ENCODE data around the gene CPNE1. TPM values are rescaled to one million over a fixed set of nuclear protein-coding genes. Genes with fewer than 3 reads are reported as not detected.

Gene CPNE1
- total RNA-seq, 1 experiment from 2014 or later: 222 TPM

GRCh38 chr20:35704514-35705261 is 40.0 kb upstream of the CPNE1 start:
- DNase-seq (no peak), ATAC-seq (no peak)
- Histone ChIP-seq H4K20me1 (ENCODE audit: low read length) (peaks cover 35% of the 10 kb centered on the region), H3K27ac (ENCODE audit: low read length) (no peak overlapping the region), H3K9me2 (replicated peaks; ENCODE audit: low read length) (no peaks in the 10 kb centered on the region), H3K27me3 (ENCODE audit: low read length) (no peaks in the 10 kb centered on the region), H3K9ac (ENCODE audit: low read length) (no peak overlapping the region), H3K9me3 (ENCODE audit: low read length) (no peaks in the 10 kb centered on the region), H3F3A (ENCODE audit: low read length, unreplicated experiment) (peaks cover 59% of the 10 kb centered on the region), H3K4me1 (ENCODE audit: insufficient read depth, low read length) (peaks cover 9% of the 10 kb centered on the region; the same call in 1 of the 2 replicates), H3K4me2 (ENCODE audit: low read length) (no peak overlapping the region), H2AFZ (ENCODE audit: low read length) (no peak overlapping the region), H3K79me2 (ENCODE audit: low read length) (peaks cover 49% of the 10 kb centered on the region), H3K4me3 (ENCODE audit: low read length) (no peak overlapping the region), H3K36me3 (ENCODE audit: low read depth, low read length) (peaks cover 71% of the 10 kb centered on the region)
- no TSS peak for BruUV-seq (replicated peaks)
- TF ChIP-seq EZH2 (IDR thresholded peaks at IDR 0.05; ENCODE audit: low read length, unreplicated experiment): no peak
- no peak for TF ChIP-seq CTCF (conservative IDR thresholded peaks at IDR 0.05; ENCODE audit: low read depth, low read length)
- TF ChIP-seq EZH2phosphoT487 (IDR thresholded peaks at IDR 0.05; ENCODE audit: borderline replicate concordance, low read length): no peak
- ChIA-PET POLR2A (ENCODE audit: unreplicated experiment) (no interaction called here), CTCF (no interaction called here)
- intact Hi-C loops (cut with micrococcal nuclease): no loop called here

GRCh38 chr20:35702824-35703695 is 38.4 kb upstream of the CPNE1 start:
- Histone ChIP-seq H3K9me2 (replicated peaks; ENCODE audit: low read length) (no peaks in the 10 kb centered on the region), H3K4me2 (ENCODE audit: low read length) (no peak overlapping the region), H3K9ac (ENCODE audit: low read length) (no peak overlapping the region), H3F3A (ENCODE audit: low read length, unreplicated experiment) (peaks cover 44% of the 10 kb centered on the region), H3K9me3 (ENCODE audit: low read length) (no peaks in the 10 kb centered on the region), H3K27me3 (ENCODE audit: low read length) (no peaks in the 10 kb centered on the region), H3K79me2 (ENCODE audit: low read length) (peaks cover 48% of the 10 kb centered on the region), H3K4me1 (ENCODE audit: insufficient read depth, low read length) (peaks cover 13% of the 10 kb centered on the region), H2AFZ (ENCODE audit: low read length) (no peak overlapping the region), H3K4me3 (ENCODE audit: low read length) (no peak overlapping the region), H3K27ac (ENCODE audit: low read length) (no peak overlapping the region), H3K36me3 (ENCODE audit: low read depth, low read length) (peaks cover 55% of the 10 kb centered on the region), H4K20me1 (ENCODE audit: low read length) (0 out of 2 replicates have a peak, but pooled peaks cover 21% of the 10 kb centered on the region)
- TF ChIP-seq EZH2 (IDR thresholded peaks at IDR 0.05; ENCODE audit: low read length, unreplicated experiment) (no peak), EZH2phosphoT487 (IDR thresholded peaks at IDR 0.05; ENCODE audit: borderline replicate concordance, low read length) (no peak), CTCF (conservative IDR thresholded peaks at IDR 0.05; ENCODE audit: low read depth, low read length) (no peak)
- DNase-seq: no peak
- ChIA-PET POLR2A (ENCODE audit: unreplicated experiment) (no interaction called here), CTCF (no interaction called here)
- intact Hi-C loops (cut with micrococcal nuclease): no loop called here
- ATAC-seq: no peak
- BruUV-seq (replicated peaks): no TSS peak
